ENCODE data around the gene SERPINA9. TPM values are rescaled to one million over a fixed set of nuclear protein-coding genes. Genes with fewer than 3 reads are reported as not detected.

SERPINA9 gene
- total and polyA plus RNA-seq, 2 of the 8 experiments (the other 6 are each of a cell fraction or from before 2014, with no cell fraction given) = not detected

GRCh38 chr14:94499673-94500072 is 23.7 kb upstream of the SERPINA9 start:
- Histone ChIP-seq H4K20me1 (replicated peaks in 1 of 2; ENCODE audit: control insufficient read depth in 1 of 2, insufficient read depth in 2 of 2, low read length in 2 of 2) (no peaks in the 10 kb centered on the region), H3K36me3 (ENCODE audit: control insufficient read depth in 2 of 4, insufficient read depth in 4 of 4, low read length in 3 of 4) (no peaks in the 10 kb centered on the region), H3K4ac (replicated peaks; ENCODE audit: insufficient read length, low read depth, low read length) (no peak overlapping the region), H2BK12ac (ENCODE audit: low read depth, low read length) (no peak overlapping the region), H2BK15ac (ENCODE audit: low read length) (no peak overlapping the region), H3K79me1 (ENCODE audit: low read depth, low read length) (no peaks in the 10 kb centered on the region), H4K91ac (replicated peaks; ENCODE audit: insufficient read length, low read length) (no peak overlapping the region), H3K23me2 (ENCODE audit: low read depth, low read length) (no peaks in the 10 kb centered on the region), H3K9me3 (ENCODE audit: insufficient read depth in 2 of 2, low read depth in 1 of 2, low read length in 1 of 2) (no peaks in the 10 kb centered on the region), H3K79me2 (ENCODE audit: control insufficient read depth in 1 of 2, insufficient read depth in 2 of 2, low read length in 2 of 2) (no peaks in the 10 kb centered on the region), H3K9ac (replicated peaks in 1 of 4; ENCODE audit: extremely low read depth in 1 of 4, low read depth in 3 of 4, low read length in 3 of 4) (no peak overlapping the region), H2BK20ac (ENCODE audit: low read length) (no peak overlapping the region), H3K4me1 (replicated peaks in 1 of 4; ENCODE audit: control insufficient read depth in 3 of 4, insufficient read depth in 4 of 4, low read length in 3 of 4) (no peaks in the 10 kb centered on the region), H3K27ac (ENCODE audit: low read depth, low read length) (no peak overlapping the region), H2AK5ac (ENCODE audit: low read depth, low read length) (no peak overlapping the region), H3K14ac (ENCODE audit: insufficient read length) (no peak overlapping the region), H2AFZ (ENCODE audit: low read length) (no peak overlapping the region), H2BK120ac (replicated peaks; ENCODE audit: low read depth, low read length) (no peak overlapping the region), H3K23ac (ENCODE audit: insufficient read length) (no peak overlapping the region), H2BK5ac (ENCODE audit: low read depth, low read length) (no peak overlapping the region), H4K5ac (ENCODE audit: insufficient read length, low read depth, low read length) (no peak overlapping the region), H4K8ac (ENCODE audit: extremely low read depth, insufficient read depth, low read length) (no peak overlapping the region), H3K4me3 (ENCODE audit: extremely low read depth in 1 of 4, insufficient read depth in 2 of 4, low read depth in 3 of 4, low read length in 4 of 4) (no peak overlapping the region), H3K18ac (ENCODE audit: extremely low read depth, low read length) (no peak overlapping the region), H3K4me2 (ENCODE audit: insufficient read depth in 1 of 2, low read depth in 2 of 2, low read length in 2 of 2) (no peak overlapping the region), H3K56ac (replicated peaks; ENCODE audit: insufficient read length, low read depth, low read length) (no peak overlapping the region), H3K27me3 (replicated peaks in 1 of 4; ENCODE audit: control insufficient read depth in 3 of 4, extremely low read depth in 1 of 4, insufficient read depth in 3 of 4, low read length in 3 of 4) (no peaks in the 10 kb centered on the region; a peak in 1 of 7 replicates)
- 88% methylated on average over 1 of the region's 2 CpGs; no CpG with 5 or more reads in 1 of the 2 experiments for WGBS, 2 experiments (ENCODE audit: extremely low coverage in 1 of 2, insufficient coverage in 1 of 2, insufficient read length in 1 of 2, insufficient replicate concordance in 2 of 2, low coverage in 1 of 2, low lambda C conversion rate in 2 of 2, missing lambda C conversion rate in 1 of 2)
- POLR2A ChIA-PET (ENCODE audit: partially characterized antibody) = interaction anchor here (0.6 kb wide), 1 partner anchor 22 kb away, joined by 3 read pairs; no protein-coding TSS in a partner anchor
- CTCF ChIA-PET (ENCODE audit: partially characterized antibody) = interaction anchor here (0.9 to 3.9 kb wide), 5 partner anchors 14 to 80 kb away, joined by 3 to 20 read pairs (median 4); no protein-coding TSS in a partner anchor
- no peak for DNase-seq (ENCODE audit: low read depth in 1 of 2, low spot score in 2 of 2)
- FAIRE-seq = no peak
- TF ChIP-seq CHD1 (IDR thresholded peaks at IDR 0.05; ENCODE audit: low read depth, low read length) (no peak), JUN (IDR thresholded peaks at IDR 0.05; ENCODE audit: low read depth, low read length) (no peak), TAF7 (optimal IDR thresholded peaks at IDR 0.05; ENCODE audit: borderline replicate concordance, low read depth, low read length) (no peak), CEBPB (IDR thresholded peaks at IDR 0.05; ENCODE audit: low read depth, low read length) (no peak), POU5F1 (IDR thresholded peaks at IDR 0.05; ENCODE audit: low read depth, low read length) (no peak), BRCA1 (IDR thresholded peaks at IDR 0.05; ENCODE audit: low read depth, low read length) (no peak), RXRA (IDR thresholded peaks at IDR 0.05; ENCODE audit: insufficient read depth, low read depth, low read length) (no peak), ASH2L (IDR thresholded peaks at IDR 0.05; ENCODE audit: low read length) (no peak), RFX5 (IDR thresholded peaks at IDR 0.05; ENCODE audit: borderline replicate concordance, low read depth, low read length) (no peak), HDAC6 (IDR thresholded peaks at IDR 0.05; ENCODE audit: low read depth, low read length) (no peak), ZNF274 (IDR thresholded peaks at IDR 0.05; ENCODE audit: borderline replicate concordance, extremely low read depth, low read length) (no peak), CBX8 (IDR thresholded peaks at IDR 0.05; ENCODE audit: borderline replicate concordance, low read depth, low read length) (no peak), RAD21 (IDR thresholded peaks at IDR 0.05 in 1 of 2, conservative IDR thresholded peaks at IDR 0.05 in 1 of 2; ENCODE audit: low read depth in 2 of 2, low read length in 2 of 2) (no peak), KDM5A (IDR thresholded peaks at IDR 0.05; ENCODE audit: low read length) (no peak), EP300 (IDR thresholded peaks at IDR 0.05; ENCODE audit: borderline replicate concordance in 1 of 2, low read depth in 2 of 2, low read length in 2 of 2) (no peak)

Data from H1 (cell line).